GM21619 (cell line): ENCODE measurements around the gene NRXN3.

Source experiments
- ATAC-seq: cut with Tn5 transposase; IDR thresholded peaks from one replicate; pipeline ENCODE4 v1.9.1; 2021; ENCODE audit not compliant: unreplicated experiment

Gene NRXN3

GRCh38 chr14:78319406-78319805, 149.2 kb downstream of the NRXN3 start:
- ATAC-seq = no peak

GRCh38 chr14:78319887-78320635, 149.9 kb downstream of the NRXN3 start:
- no peak for ATAC-seq

GRCh38 chr14:78324353-78324752, 154.2 kb downstream of the NRXN3 start:
- ATAC-seq = no peak

GRCh38 chr14:78325911-78326310, 155.7 kb downstream of the NRXN3 start:
- no peak for ATAC-seq

- ATAC-seq = no peak
These were observed 157.5 kb downstream of the NRXN3 start for GRCh38 chr14:78327426-78328221.

- ATAC-seq = no peak
These were observed 159.2 kb downstream of the NRXN3 start for GRCh38 chr14:78329371-78329770.

GRCh38 chr14:78335531-78335930, 165.4 kb downstream of the NRXN3 start:
- no peak for ATAC-seq

GRCh38 chr14:78340250-78340649, 170.1 kb downstream of the NRXN3 start:
- ATAC-seq = no peak

- ATAC-seq = no peak
These were observed 171.7 kb downstream of the NRXN3 start for GRCh38 chr14:78341827-78342389.

GRCh38 chr14:78342879-78343278, 172.7 kb downstream of the NRXN3 start:
- no peak for ATAC-seq

GRCh38 chr14:78344290-78344689, 174.1 kb downstream of the NRXN3 start:
- ATAC-seq = no peak

GRCh38 chr14:78345131-78345744, 175.1 kb downstream of the NRXN3 start:
- ATAC-seq = no peak

GRCh38 chr14:78346747-78347146, 176.6 kb downstream of the NRXN3 start:
- no peak for ATAC-seq

- ATAC-seq = no peak
These were observed 184.9 kb downstream of the NRXN3 start for GRCh38 chr14:78355109-78355508.

- no peak for ATAC-seq
These were observed 186.2 kb downstream of the NRXN3 start for GRCh38 chr14:78356391-78356790.

- ATAC-seq = no peak
These were observed 188.4 kb downstream of the NRXN3 start for GRCh38 chr14:78358591-78358990.

- ATAC-seq = no peak
These were observed 189.4 kb downstream of the NRXN3 start for GRCh38 chr14:78359581-78359980.

GRCh38 chr14:78363008-78363407, 192.8 kb downstream of the NRXN3 start:
- no peak for ATAC-seq

GRCh38 chr14:78367355-78367754, 197.2 kb downstream of the NRXN3 start:
- no peak for ATAC-seq

- no peak for ATAC-seq
These were observed 212.9 kb downstream of the NRXN3 start for GRCh38 chr14:78383060-78383459.

GRCh38 chr14:78398216-78398615, 228.0 kb downstream of the NRXN3 start:
- no peak for ATAC-seq
